HPDE6-E6E7 (cell line): ENCODE results near the gene GJD3.
"Not testable (repeated sequence)": the region's sequence is repeated elsewhere in the genome, so short reads cannot be mapped to it uniquely, and the experiment has no call there.

Source experiments
- DNase-seq: peaks from one replicate; pipeline ENCODE4 v3.0.0; 2011; ENCODE audit warnings: missing footprints; ENCODE audit errors: extremely low spot score

Gene GJD3

GRCh38 chr17:40367728-40368127 is 3.2 kb upstream of the GJD3 start:
- not testable (repeated sequence) for DNase-seq

DNA sequence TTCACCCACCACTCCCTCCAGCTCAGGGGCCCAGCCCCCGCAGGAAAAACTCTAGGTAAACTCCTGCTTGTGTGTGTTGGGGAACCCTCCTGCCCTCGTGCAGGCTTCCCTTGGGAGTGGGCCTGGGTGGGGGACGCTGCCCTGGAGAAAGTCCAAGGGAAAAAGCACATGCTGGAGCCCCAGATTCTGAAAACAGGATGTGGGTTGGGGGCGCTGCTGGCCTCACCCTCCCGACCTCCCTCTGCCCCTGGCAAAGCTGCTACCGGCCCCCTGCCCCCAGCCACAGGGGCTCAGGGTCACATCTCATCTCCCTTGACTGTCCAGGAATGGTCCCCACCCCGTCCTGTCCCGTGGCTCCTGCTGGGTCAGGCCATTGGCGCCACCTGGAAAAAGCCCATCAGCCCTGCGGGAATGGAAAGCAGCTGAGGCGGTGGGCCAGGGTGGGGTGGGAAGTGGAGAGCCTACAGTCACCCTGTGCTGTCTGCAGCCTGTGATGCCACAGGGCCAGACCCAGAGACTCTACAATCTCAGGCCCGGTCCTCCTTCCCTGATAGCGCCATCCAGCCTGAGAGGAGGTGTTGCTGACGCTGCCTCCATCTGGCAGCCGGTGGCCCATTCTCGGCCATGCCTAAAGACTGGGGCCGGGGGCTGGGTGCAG is 2.5 kb upstream of the GJD3 start:
- no peak for DNase-seq

DNA sequence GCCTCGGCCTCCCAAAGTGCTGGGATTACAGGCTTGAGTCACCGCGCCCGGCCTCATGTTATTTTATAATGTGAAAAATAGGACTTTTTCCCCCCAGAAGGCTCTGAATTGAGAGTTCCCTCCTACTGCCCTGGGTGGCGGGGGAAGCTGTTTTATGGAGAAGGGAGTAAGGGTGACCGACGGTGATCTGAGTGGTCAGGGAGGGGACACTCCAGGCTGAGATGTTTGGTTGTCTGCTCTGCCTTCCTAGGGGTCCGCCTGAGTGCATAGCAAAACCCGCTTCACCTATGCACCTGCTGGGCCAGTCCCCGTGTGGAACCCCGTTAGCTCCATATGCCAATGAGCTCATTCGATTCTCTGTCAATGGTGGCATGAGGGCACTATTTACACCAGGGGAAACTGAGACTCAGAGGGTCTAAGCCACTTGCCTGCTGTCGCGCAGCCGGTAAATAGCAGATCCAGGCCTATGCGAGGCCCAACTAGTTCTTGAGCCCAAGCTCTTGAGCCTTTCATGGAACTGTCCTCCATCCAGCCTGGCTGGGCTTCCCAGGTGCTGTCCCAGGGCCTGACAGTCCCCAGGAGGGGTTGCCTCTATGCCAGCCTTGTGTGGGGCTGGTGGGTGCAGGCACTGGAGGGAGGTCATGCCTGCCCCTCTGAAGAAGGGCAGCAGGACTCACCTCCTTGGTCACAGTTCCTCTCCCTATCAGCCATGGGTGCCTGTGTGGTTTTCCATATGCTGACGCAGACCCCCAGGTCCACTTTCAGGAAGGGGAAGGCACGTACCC is 1.7 kb upstream of the GJD3 start:
- DNase-seq, result no peak

DNA sequence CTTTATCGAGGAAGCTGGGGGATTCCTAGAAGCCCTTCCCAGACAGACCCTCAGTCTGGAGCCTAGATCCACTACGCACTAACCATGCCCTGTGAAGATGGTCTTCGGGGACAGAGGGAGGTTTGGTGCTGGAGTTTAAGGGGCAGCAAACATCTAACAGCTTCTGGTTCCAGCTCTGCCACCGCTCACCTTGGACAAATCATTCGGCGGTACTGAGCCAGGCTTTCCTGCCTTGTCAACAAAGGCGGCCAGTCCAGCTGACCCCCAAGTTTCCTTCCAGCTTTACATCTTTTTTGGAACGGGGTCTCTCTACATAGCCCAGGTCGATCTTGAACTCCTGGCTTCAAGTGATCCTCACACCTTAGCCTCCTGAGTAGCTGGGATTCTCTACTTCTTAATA is 369 bp upstream of the GJD3 start:
- no peak for DNase-seq

GRCh38 chr17:40363111-40363827 is 1.3 kb downstream of the GJD3 start:
- DNase-seq, result no peak

DNA sequence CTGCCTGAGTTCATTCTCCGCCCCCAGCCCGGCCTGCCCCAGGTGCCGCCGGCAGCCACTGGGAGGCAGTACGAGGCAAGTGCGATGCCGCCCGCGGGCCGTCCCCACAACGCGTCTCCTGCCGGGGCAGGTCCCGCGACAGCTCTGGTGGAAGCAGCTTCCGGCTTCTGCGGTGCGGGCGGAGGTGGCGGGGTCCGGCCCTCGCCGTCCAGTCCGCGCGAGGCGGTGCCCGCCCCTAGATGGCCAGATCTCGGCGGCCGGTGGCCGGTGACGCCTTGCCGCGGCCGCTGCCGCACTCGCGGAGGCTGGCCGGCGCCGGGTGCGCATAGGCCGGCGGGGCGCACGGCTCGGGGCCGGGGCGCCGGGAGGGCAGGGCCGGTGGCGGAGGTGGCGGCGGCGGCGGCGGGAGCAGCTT is 1.8 kb downstream of the GJD3 start:
- peak; percentile 75 for DNase-seq

- no peak for DNase-seq
Measured at GRCh38 chr17:40361925-40362695, 2.4 kb downstream of the GJD3 start.

- DNase-seq, result no peak
Measured at GRCh38 chr17:40361063-40361924, 3.2 kb downstream of the GJD3 start.

DNA sequence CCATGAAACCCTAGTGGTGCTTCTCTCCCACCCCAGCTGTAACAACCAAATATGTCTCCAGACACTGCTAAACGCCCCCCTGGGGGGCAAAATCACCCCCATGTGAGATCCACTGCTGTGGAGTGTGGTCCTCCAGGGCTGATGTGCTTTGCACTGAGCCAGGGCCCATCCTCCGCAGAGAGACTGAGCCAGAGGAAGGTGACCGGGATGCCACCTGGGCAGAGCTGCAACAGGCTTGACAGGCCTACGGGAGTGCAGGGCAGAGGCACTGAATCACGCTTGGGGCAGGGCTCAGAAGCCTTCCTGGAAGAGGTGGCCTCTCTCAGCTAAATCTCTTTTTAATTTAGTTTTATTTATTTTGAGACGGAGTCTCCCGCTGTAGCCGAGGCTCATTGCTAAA is 4.4 kb downstream of the GJD3 start:
- DNase-seq, result no peak

DNA sequence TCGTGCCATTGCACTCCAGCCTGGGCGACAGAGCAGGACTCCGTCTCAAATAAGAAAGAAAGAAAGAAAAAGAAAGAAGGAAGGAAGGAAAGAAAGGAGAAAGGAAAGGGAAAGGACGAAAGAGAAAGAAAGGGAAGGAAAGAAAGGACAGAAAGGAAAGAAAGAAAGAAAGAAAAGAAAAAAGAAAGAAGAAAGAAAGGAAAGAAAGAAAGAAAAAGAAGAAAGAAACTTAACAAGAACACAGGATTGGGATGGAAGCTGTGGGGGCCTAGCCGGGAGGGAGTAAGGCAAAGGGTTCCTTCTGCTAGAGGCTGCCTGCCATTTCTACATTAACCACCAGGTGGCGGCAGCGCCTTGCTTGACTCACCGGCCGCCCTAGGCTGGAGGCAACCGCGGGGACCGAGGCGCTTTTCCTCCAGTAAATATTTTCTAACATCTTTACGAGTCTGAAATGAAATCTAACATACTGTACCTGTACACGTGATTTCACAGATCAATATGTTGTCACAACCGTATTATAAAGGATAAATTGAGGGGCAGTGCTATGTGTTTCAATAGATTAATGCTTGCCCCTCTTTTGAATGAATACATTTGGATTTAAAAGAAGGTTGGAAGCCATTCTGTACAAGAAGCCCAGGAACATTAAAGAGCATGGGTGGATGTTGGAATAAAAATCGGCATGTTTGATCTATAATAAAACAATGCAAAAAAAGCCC is 6.1 kb downstream of the GJD3 start:
- DNase-seq, result peak; percentile 88

DNA sequence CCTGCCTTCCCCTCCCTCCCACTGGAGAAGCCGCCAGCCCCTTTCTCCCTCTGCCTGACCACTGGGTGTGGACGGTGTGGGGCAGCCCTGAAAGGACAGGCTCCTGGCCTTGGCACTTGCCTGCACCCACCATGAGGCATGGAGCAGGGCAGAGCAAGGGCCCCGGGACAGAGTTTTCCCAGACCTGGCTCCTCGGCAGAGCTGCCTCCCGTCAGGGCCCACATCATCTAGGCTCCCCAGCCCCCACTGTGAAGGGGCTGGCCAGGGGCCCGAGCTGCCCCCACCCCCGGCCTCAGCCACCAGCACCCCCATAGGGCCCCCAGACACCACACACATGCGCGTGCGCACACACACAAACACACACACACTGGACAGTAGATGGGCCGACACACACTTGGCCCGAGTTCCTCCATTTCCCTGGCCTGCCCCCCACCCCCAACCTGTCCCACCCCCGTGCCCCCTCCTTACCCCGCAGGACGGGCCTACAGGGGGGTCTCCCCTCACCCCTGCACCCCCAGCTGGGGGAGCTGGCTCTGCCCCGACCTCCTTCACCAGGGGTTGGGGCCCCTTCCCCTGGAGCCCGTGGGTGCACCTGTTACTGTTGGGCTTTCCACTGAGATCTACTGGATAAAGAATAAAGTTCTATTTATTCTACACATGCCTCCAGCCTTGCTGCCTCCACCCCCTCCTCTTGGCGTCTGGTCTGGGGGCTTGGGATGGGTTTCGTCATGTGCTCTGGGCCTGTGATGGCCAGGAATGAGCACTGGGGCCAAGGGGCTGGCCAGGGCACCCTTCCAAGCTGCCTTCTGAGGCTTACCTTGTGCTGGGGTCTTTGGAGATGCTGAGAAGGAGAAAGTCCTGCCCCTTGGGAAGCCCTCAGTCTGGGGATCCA is 7.3 kb downstream of the GJD3 start:
- no peak for DNase-seq

DNA sequence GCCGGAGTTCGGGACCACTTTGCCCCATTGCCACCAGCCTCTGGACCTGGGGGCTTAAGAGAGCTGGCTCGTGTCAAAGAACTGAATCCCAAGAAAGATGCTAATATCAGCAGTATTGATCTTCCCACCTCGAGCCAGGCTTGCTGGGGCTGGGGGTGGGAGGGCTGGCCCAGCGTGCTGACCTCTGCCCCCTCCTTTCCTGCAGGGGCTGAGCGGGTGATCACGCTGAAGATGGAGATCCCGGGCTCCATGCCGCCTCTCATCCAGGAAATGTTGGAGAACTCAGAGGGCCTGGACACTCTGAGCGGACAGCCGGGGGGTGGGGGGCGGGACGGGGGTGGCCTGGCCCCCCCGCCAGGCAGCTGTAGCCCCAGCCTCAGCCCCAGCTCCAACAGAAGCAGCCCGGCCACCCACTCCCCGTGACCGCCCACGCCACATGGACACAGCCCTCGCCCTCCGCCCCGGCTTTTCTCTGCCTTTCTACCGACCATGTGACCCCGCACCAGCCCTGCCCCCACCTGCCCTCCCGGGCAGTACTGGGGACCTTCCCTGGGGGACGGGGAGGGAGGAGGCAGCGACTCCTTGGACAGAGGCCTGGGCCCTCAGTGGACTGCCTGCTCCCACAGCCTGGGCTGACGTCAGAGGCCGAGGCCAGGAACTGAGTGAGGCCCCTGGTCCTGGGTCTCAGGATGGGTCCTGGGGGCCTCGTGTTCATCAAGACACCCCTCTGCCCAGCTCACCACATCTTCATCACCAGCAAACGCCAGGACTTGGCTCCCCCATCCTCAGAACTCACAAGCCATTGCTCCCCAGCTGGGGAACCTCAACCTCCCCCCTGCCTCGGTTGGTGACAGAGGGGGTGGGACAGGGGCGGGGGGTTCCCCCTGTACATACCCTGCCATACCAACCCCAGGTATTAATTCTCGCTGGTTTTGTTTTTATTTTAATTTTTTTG is 8.5 kb downstream of the GJD3 start:
- DNase-seq, result no peak

GRCh38 chr17:40355123-40355803 is 9.3 kb downstream of the GJD3 start:
- no peak for DNase-seq

DNA sequence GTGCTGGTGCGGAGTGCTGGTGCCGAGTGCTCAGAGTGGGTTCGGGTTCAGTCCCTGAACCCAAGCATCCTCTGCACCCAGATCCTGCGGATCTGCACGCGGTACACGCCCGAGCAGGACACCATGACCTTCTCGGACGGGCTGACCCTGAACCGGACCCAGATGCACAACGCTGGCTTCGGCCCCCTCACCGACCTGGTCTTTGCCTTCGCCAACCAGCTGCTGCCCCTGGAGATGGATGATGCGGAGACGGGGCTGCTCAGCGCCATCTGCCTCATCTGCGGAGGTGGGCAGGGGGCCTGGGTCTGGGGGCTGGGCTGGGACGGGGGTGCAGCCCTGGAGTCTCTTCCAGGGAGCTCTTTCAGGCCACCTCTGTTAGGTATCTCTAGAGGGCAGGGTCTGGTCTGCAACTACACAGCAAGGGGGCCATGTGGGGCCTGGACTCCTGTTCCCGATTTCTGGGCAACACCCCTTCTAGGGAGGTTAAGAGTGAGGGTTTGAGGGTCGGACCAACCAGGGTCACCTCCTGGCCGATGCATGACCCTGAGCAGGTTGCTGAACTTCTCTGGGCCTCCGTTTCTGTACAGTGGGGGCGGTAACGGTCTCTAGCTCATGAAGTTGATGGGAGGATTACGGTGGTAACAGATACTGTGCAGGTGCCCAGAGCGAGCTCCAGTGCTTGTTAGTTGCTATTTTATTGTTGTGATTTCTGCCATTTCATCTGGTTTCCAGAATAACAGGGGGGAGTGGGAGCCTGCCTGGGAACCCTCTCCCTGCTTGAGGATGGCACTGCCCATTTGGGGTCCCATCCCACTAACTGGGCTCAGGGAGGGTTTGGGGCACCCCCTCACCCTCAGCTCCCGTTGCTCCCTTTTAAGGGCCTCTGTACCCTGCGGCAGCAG is 10.1 kb downstream of the GJD3 start:
- DNase-seq, result no peak

DNA sequence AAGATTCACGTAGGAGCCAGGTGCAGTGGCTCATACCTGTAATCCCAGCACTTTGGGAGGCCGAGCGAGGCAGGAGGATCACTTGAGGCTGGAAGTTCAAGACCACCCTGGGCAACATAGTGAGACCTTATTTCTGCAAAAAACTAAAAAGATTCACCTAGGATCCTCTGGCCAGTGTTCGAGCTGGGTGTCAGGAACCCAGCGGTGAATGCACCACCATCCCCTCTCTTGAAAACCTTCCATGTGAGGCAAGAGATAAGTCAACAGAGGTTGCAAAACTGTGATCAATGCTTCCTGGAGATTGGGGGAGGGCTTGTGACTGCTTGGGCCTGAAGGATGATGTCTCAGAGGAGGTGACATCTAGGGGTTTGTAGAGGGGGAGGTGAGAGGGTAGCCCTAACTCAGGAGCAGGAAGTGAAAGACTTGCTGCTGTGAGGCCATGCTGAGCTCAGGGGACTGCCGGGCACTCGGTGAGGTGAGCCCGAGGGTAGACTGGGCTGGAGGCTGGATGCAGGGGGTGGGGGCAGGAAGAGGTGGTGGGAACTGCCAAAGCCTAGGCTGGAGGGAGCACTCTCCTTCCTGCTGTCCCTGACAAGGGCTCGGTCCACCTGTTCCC is 11.7 kb downstream of the GJD3 start:
- DNase-seq, result no peak

DNA sequence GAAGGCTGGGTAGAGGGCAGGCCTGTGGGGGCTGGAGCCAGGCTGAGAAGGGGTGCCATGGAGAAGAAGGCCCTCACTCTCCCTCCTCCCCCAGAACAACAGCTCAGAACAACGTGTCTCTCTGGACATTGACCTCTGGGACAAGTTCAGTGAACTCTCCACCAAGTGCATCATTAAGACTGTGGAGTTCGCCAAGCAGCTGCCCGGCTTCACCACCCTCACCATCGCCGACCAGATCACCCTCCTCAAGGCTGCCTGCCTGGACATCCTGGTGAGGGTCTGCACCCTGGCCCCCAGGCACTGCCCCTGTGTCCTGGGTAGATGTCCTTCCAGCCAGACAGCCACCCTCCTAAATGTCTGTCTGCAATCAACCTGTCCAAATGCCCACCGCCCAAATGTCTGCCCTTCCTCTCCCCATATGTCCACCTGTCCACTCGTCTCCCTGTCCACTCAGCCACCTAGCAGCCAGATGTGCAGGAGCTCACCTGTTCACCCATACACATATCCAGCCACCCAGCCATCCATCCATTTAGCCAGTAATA is 12.2 kb downstream of the GJD3 start:
- DNase-seq, result no peak
